Neural cell (in vitro differentiated cells): ENCODE measurements around the gene MAML3. TPM values are rescaled to one million over a fixed set of nuclear protein-coding genes. Genes with fewer than 3 reads are reported as not detected.

ENCODE experiments used
- H2AFZ ChIP-seq: fragments of 200-600, 300-800 bp; sonication (generic), shearing (Covaris generic); 2 replicates; pipeline ENCODE4 v1.6.0; 2014; ENCODE audit warnings: low read depth, mild to moderate bottlenecking, antibody characterized with exemption, low read length, moderate library complexity
- H3F3A ChIP-seq: fragments of 200-600 bp; shearing (Covaris generic); 2 replicates; pipeline ENCODE4 v1.6.1; 2016; ENCODE audit warnings: mild to moderate bottlenecking, moderate library complexity, mixed read lengths, antibody characterized with exemption, low read length; ENCODE audit not compliant: insufficient read depth, poor library complexity, severe bottlenecking
- H3K27ac ChIP-seq: fragments of 200-600, 300-800 bp; sonication (generic), shearing (Covaris generic); 2 replicates; pipeline ENCODE4 v1.5.1; 2014; ENCODE audit warnings: mild to moderate bottlenecking, low read length, moderate library complexity
- H3K27me3 ChIP-seq: fragments of 300-800, 200-600 bp; sonication (generic), shearing (Covaris generic); 2 replicates; pipeline ENCODE4 v1.6.0; 2014; ENCODE audit warnings: mild to moderate bottlenecking, low read depth, low read length, moderate library complexity; ENCODE audit not compliant: insufficient read depth
- H3K36me3 ChIP-seq: fragments of 300-800, 200-600 bp; sonication (generic), shearing (Covaris generic); 2 replicates; pipeline ENCODE4 v1.5.1; 2014; ENCODE audit warnings: mild to moderate bottlenecking, antibody characterized with exemption, low read length, moderate library complexity; ENCODE audit not compliant: insufficient read depth
- H3K4me2 ChIP-seq: fragments of 300-800, 200-600 bp; sonication (generic), shearing (Covaris generic); 2 replicates; pipeline ENCODE4 v1.6.0; 2014; ENCODE audit warnings: mild to moderate bottlenecking, low read length
- H3K4me3 ChIP-seq: fragments of 300-800, 200-600 bp; sonication (generic), shearing (Covaris generic); 2 replicates; pipeline ENCODE4 v1.5.1; 2014; ENCODE audit warnings: mild to moderate bottlenecking, low read length, moderate library complexity
- H3K79me2 ChIP-seq: fragments of 200-600 bp; shearing (Covaris generic); replicated peaks from 2 replicates; pipeline ENCODE4 v1.6.0; 2014; ENCODE audit warnings: mild to moderate bottlenecking, low read length, moderate library complexity; ENCODE audit not compliant: insufficient read depth
- H3K9ac ChIP-seq: fragments of 300-800, 200-600 bp; sonication (generic), shearing (Covaris generic); 2 replicates; pipeline ENCODE4 v1.6.1; 2016; ENCODE audit warnings: mild to moderate bottlenecking, low read length, mixed read lengths
- H3K9me2 ChIP-seq: fragments of 200-600 bp; shearing (Covaris generic); 2 replicates; pipeline ENCODE4 v1.6.1; 2016; ENCODE audit warnings: mild to moderate bottlenecking, low read length, mixed read lengths; ENCODE audit not compliant: insufficient read depth
- H3K9me3 ChIP-seq: fragments of 200-600, 300-800 bp; sonication (generic), shearing (Covaris generic); 2 replicates; pipeline ENCODE4 v1.6.1; 2016; ENCODE audit warnings: mild to moderate bottlenecking, mixed run types, low read length, moderate library complexity, mixed read lengths
- H4K20me1 ChIP-seq: fragments of 200-600 bp; shearing (Covaris generic); 2 replicates; pipeline ENCODE4 v1.6.1; 2016; ENCODE audit warnings: mild to moderate bottlenecking, mixed run types; ENCODE audit not compliant: insufficient read depth
- CTCF ChIP-seq: fragments of 450-650 bp; IDR thresholded peaks from 2 replicates; pipeline ENCODE4 v1.5.1; 2014; ENCODE audit warnings: antibody characterized with exemption, mild to moderate bottlenecking, moderate library complexity; ENCODE audit not compliant: poor library complexity, severe bottlenecking
- EP300 ChIP-seq: fragments of 450-650 bp; conservative IDR thresholded peaks from 2 replicates; pipeline ENCODE4 v1.6.1; 2014; ENCODE audit warnings: antibody characterized with exemption, mild to moderate bottlenecking, moderate library complexity; ENCODE audit not compliant: poor library complexity, severe bottlenecking
- EZH2 ChIP-seq: fragments of 200-600, 300-800 bp; shearing (Covaris generic), sonication (generic); IDR thresholded peaks from 2 replicates; pipeline ENCODE4 v1.6.1; 2014; ENCODE audit warnings: antibody characterized with exemption, low read length, borderline replicate concordance, mild to moderate bottlenecking; ENCODE audit not compliant: insufficient read depth, poor library complexity, severe bottlenecking
- MXI1 ChIP-seq: fragments of 450-650 bp; conservative IDR thresholded peaks from 2 replicates; pipeline ENCODE4 v1.6.1; 2014; ENCODE audit warnings: antibody characterized with exemption, mild to moderate bottlenecking; ENCODE audit not compliant: poor library complexity, severe bottlenecking
- POLR2AphosphoS5 ChIP-seq: IDR thresholded peaks from 2 replicates; pipeline ENCODE4 v1.6.1; 2012
- RAD21 ChIP-seq: fragments of 450-650 bp; conservative IDR thresholded peaks from 2 replicates; pipeline ENCODE4 v1.6.1; 2014; ENCODE audit warnings: antibody characterized with exemption, mild to moderate bottlenecking, moderate library complexity
- REST ChIP-seq: IDR thresholded peaks from 2 replicates; pipeline ENCODE4 v1.6.1; 2012; ENCODE audit warnings: borderline replicate concordance
- SMC3 ChIP-seq: fragments of 450-650 bp; conservative IDR thresholded peaks from 2 replicates; pipeline ENCODE4 v1.6.1; 2014; ENCODE audit warnings: antibody characterized with exemption, mild to moderate bottlenecking, moderate library complexity; ENCODE audit not compliant: poor library complexity
- TAF1 ChIP-seq: IDR thresholded peaks from 2 replicates; pipeline ENCODE4 v1.6.1; 2012; ENCODE audit warnings: low read depth
- polyA plus RNA-seq: library from polyadenylated mRNA; depleted of rRNA; stranded (reverse); fragments of >200 nt; gene quantifications from 2 replicates; pipeline ENCODE4 v1.2.3, GENCODE V29; 2014

Gene MAML3
- polyA plus RNA-seq, 1 donor from 2014 or later: 10.2 TPM

GRCh38 chr4:139728146-139728545 is 425.8 kb downstream of the MAML3 start:
- H4K20me1 ChIP-seq: no peaks in the 10 kb centered on the region
- H3K79me2 ChIP-seq: no peaks in the 10 kb centered on the region
- no peaks in the 10 kb centered on the region for H3K27me3 ChIP-seq
- no peaks in the 10 kb centered on the region for H3K36me3 ChIP-seq
- no peak overlapping the region for H2AFZ ChIP-seq
- no peak overlapping the region for H3K4me2 ChIP-seq
- H3K9me3 ChIP-seq: no peaks in the 10 kb centered on the region
- no peaks in the 10 kb centered on the region for H3F3A ChIP-seq
- H3K27ac ChIP-seq: no peak overlapping the region
- no peak overlapping the region for H3K4me3 ChIP-seq
- H3K9me2 ChIP-seq: no peaks in the 10 kb centered on the region
- TF ChIP-seq TAF1 (no peak), MXI1 (no peak), EP300 (no peak), REST (no peak), SMC3 (no peak), EZH2 (no peak), RAD21 (no peak), CTCF (no peak)
- no peak overlapping the region for H3K9ac ChIP-seq

GRCh38 chr4:139726615-139727014 is 427.4 kb downstream of the MAML3 start:
- Histone ChIP-seq H3K4me3 (no peak overlapping the region), H2AFZ (no peak overlapping the region), H3K36me3 (no peaks in the 10 kb centered on the region), H3K9ac (no peak overlapping the region), H3K27ac (peak overlapping the region; percentile 11), H3K9me3 (no peaks in the 10 kb centered on the region), H4K20me1 (no peaks in the 10 kb centered on the region), H3F3A (no peaks in the 10 kb centered on the region), H3K4me2 (no peak overlapping the region), H3K9me2 (no peaks in the 10 kb centered on the region), H3K79me2 (no peaks in the 10 kb centered on the region), H3K27me3 (no peaks in the 10 kb centered on the region)
- TF ChIP-seq TAF1: no peak
- no peak for TF ChIP-seq EZH2
- no peak for TF ChIP-seq EP300
- no peak for TF ChIP-seq CTCF
- TF ChIP-seq MXI1: no peak
- no peak for TF ChIP-seq REST
- TF ChIP-seq RAD21: no peak
- TF ChIP-seq POLR2AphosphoS5: no peak
- no peak for TF ChIP-seq SMC3
